SU-DHL-6 (cell line): ENCODE results near the gene RNF182.

Source experiments
- EZH2phosphoT487 ChIP-seq: fragments of 200-600 bp; sonication (generic), shearing (Covaris generic); conservative IDR thresholded peaks from 2 replicates; pipeline ENCODE4 v1.6.1; 2018; ENCODE audit warnings: mild to moderate bottlenecking, antibody characterized with exemption, low read length, moderate library complexity, mixed read lengths
- TF ChIP-seq, protein P1 (sequence below): fragments of 200-600 bp; sonication (generic); IDR thresholded peaks from one replicate; pipeline ENCODE4 v1.5.1; 2017; ENCODE audit warnings: antibody characterized with exemption, mild to moderate bottlenecking, low read length, moderate library complexity; ENCODE audit not compliant: insufficient read depth, poor library complexity, severe bottlenecking

DNA sequence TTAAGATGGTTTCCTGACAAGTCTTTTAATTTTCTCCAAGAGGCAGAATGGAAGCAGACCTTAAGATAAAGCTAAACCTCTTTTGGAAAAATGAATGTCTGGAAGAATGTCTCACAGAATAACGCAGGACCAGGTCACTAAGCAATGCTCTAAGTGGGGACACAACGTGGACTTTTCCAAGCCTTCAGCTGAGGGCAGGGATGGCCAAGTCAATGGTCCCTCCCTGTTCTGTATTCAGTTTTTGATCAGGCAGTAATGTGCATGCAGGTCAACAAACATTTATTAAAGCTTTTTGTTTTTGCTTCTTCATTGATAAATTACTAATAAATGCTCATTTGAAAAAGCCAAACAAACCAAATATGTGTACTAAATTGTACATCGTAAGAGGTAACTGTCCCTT lies 2.0 kb upstream of the RNF182 start:
- TF ChIP-seq, protein P1, sequence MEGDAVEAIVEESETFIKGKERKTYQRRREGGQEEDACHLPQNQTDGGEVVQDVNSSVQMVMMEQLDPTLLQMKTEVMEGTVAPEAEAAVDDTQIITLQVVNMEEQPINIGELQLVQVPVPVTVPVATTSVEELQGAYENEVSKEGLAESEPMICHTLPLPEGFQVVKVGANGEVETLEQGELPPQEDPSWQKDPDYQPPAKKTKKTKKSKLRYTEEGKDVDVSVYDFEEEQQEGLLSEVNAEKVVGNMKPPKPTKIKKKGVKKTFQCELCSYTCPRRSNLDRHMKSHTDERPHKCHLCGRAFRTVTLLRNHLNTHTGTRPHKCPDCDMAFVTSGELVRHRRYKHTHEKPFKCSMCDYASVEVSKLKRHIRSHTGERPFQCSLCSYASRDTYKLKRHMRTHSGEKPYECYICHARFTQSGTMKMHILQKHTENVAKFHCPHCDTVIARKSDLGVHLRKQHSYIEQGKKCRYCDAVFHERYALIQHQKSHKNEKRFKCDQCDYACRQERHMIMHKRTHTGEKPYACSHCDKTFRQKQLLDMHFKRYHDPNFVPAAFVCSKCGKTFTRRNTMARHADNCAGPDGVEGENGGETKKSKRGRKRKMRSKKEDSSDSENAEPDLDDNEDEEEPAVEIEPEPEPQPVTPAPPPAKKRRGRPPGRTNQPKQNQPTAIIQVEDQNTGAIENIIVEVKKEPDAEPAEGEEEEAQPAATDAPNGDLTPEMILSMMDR: no peak
- no peak for TF ChIP-seq EZH2phosphoT487
